Heart left ventricle (tissue), 16 donors: ENCODE measurements around the gene NFIC. TPM values are rescaled to one million over a fixed set of nuclear protein-coding genes. Genes with fewer than 3 reads are reported as not detected.
A peak's percentile ranks its signal among the peaks of the same experiment; 100 is the strongest.
"Not testable (repeated sequence)": the region's sequence is repeated elsewhere in the genome, so short reads cannot be mapped to it uniquely, and the experiment has no call there.

Source experiments
- ATAC-seq, 4 donors: fragments of 200-7000 bp; cut with Tn5 transposase; one replicate each; pipeline ENCODE4 v1.9.1; 2020 to 2022; ENCODE audit warnings: moderate library complexity in 4 of 4, mild to moderate bottlenecking in 3 of 4, moderate number of reproducible peaks in 1 of 4
- DNase-seq, 5 donors: peaks; one replicate each; pipeline ENCODE4 v3.0.0-alpha.2; 2020
- H3K27ac ChIP-seq, 12 donors: fragments of 200-600 bp; sonication (generic) in 4 of 12; one replicate each; pipeline versions ENCODE4 v1.5.0 to v1.8.0; 2016 to 2022; ENCODE audit warnings: mild to moderate bottlenecking in 2 of 12
- H3K27me3 ChIP-seq, 9 donors: fragments of 200-600 bp; sonication (generic) in 2 of 9; one replicate each; pipeline versions ENCODE4 v1.5.1 to v1.8.0; 2016 to 2022; ENCODE audit warnings: mild to moderate bottlenecking in 3 of 9
- H3K36me3 ChIP-seq, 9 donors: fragments of 200-600 bp; sonication (generic) in 2 of 9; one replicate each; pipeline versions ENCODE4 v1.5.0 to v1.8.0; 2018 to 2022; ENCODE audit warnings: mild to moderate bottlenecking in 2 of 9
- H3K4me1 ChIP-seq, 12 donors: fragments of 200-600 bp; sonication (generic) in 4 of 12; one replicate each; pipeline versions ENCODE4 v1.5.0 to v1.8.0; 2016 to 2022; ENCODE audit warnings: mild to moderate bottlenecking in 3 of 12
- H3K4me3 ChIP-seq, 12 donors: fragments of 200-600 bp; sonication (generic) in 4 of 12; one replicate each; pipeline versions ENCODE4 v1.5.0 to v1.8.0; 2017 to 2022; ENCODE audit warnings: mild to moderate bottlenecking in 9 of 12, moderate library complexity in 4 of 12
- H3K9me3 ChIP-seq, 12 donors: fragments of 200-600 bp; sonication (generic) in 4 of 12; one replicate each; pipeline versions ENCODE4 v1.5.0 to v1.8.0; 2016 to 2022; ENCODE audit warnings: mild to moderate bottlenecking in 1 of 12
- CTCF ChIP-seq, 12 donors: fragments of 200-600 bp; sonication (generic) in 4 of 12; IDR thresholded peaks; one replicate each; pipeline versions ENCODE4 v1.5.0 to v1.8.0; 2018 to 2022; ENCODE audit warnings: antibody characterized with exemption in 12 of 12, mild to moderate bottlenecking in 5 of 12
- POLR2A ChIP-seq, 2 donors: fragments of 450-650 bp; IDR thresholded peaks; one replicate each; pipeline ENCODE4 v1.6.1; 2017; ENCODE audit warnings: antibody characterized with exemption in 2 of 2, mild to moderate bottlenecking in 2 of 2, moderate library complexity in 2 of 2
- WGBS, 4 donors: extraction: QIAGEN DNeasy Blood & Tissue Kit in 2 of 4; methylation state at CpG; one replicate each; pipeline versions ENCODE4 v1.1.5 to v1.1.7; 2013 to 2018; 5-methylcytosine and 5-hydroxymethylcytosine counted together
- intact Hi-C, 10 donors: fragments of 100-400 bp; cut with DNase I; formaldehyde crosslinking; loops; one replicate each; pipeline versions ENCODE4 v1.11.1 to v1.14.2; 2022
- polyA plus RNA-seq, 2 donors: library from polyadenylated mRNA; stranded (reverse); fragments of 200-250 nt; gene quantifications; one replicate each; pipeline ENCODE4 v1.2.3, GENCODE V29; 2013
- total RNA-seq, 9 donors: library from RNA; depleted of rRNA in 2 of 9; stranded (reverse); fragments of >200 nt in 2 of 9; fragmentation: NEBNext Ultra II Directional in 3 of 9; extraction: Animal tissue kit (Norgen Biotek cat#: 25700) in 3 of 9; gene quantifications; one replicate each; pipeline versions ENCODE4 v1.1.0 to v1.2.4, GENCODE V29; 2016 to 2023
- donor health status: ischemic (EF 13 %, LVEDD 7.1; RV severe dilation, severe dysfunction).
- donor health status: healthy with polysubstance abuse.
- donor health status: DM: no; HTN: yes; CAD: no.
- donor health status: DM: no; HTN: no; CAD: no.
- donor health status: ischemic (EF 25% LVEDD 6.9; RV normal size, moderate dysfunction).
- donor health status: ischemic (EF 25% LVEDD 5.7; RV mildly dilated, moderate dysfunction).
- donor health status: healthy.
- donor health status: DM: yes; HTN: yes; CAD: no.
- donor health status: ischemic (EF 35%, LVEDD 5.7; RV mildly dilated, moderate dysfunction).
- donor health status: nonischemic (EF 11% LVEDD 7.7; RV severe dilation, severe dysfunction).
- donor health status: DM: yes; HTN: yes; CAD: no.
- donor health status: PGD.
- donor health status: ischemic (EF 29% LVEDD 5.4; RV normal size, mild dysfunction).
- donor health status: nonischemic (EF 23%, LVEDD 6.1; RV moderate dilation, normal function).

NFIC gene
- total and polyA plus RNA-seq, 11 donors: 107 to 267 (median 159) TPM

GRCh38 chr19:3507371-3508120 lies 141.2 kb downstream of the NFIC start:
- 32 to 41% (median 37%) methylated on average over 29 to 31 of the region's 31 CpGs for WGBS, 4 donors
- Histone ChIP-seq H3K27me3 (no peaks in the 10 kb centered on the region), H3K27ac (peak overlapping the region in 4 of 12 donors; percentile 85 to 95 (median 90)), H3K4me1 (peaks cover 4 to 55% (median 15%) of the 10 kb centered on the region in 12 donors), H3K9me3 (no peaks in the 10 kb centered on the region), H3K36me3 (peaks cover 0 to 24% (median 2%) of the 10 kb centered on the region in 9 donors), H3K4me3 (peak overlapping the region; percentile 81 to 100 (median 98))
- TF ChIP-seq CTCF (IDR thresholded peaks at IDR 0.05) (no peak), POLR2A (IDR thresholded peaks at IDR 0.05) (no peak)
- intact Hi-C loops: loop anchor here in 1 of 10 donors (2.0 kb wide), 1 partner anchor 47 kb away; no protein-coding TSS in a partner anchor
- DNase-seq (no peak), ATAC-seq (no peak)

GRCh38 chr19:3508121-3508661 lies 141.8 kb downstream of the NFIC start:
- ATAC-seq, H3K9me3 ChIP-seq, H3K27me3 ChIP-seq, H3K27ac ChIP-seq, intact Hi-C loops, DNase-seq: not testable (repeated sequence)
- 94 to 97% (median 96%) methylated on average over 18 of the region's 18 CpGs for WGBS, 4 donors
- H3K4me3 ChIP-seq: peak overlapping the region in 1 of 12 donors; percentile 93
- H3K36me3 ChIP-seq: peaks cover 0 to 24% (median 2%) of the 10 kb centered on the region in 9 donors
- H3K4me1 ChIP-seq: peaks cover 4 to 61% (median 21%) of the 10 kb centered on the region in 12 donors

- 84 to 88% (median 84%) methylated on average over 22 to 23 of the region's 23 CpGs for WGBS, 4 donors
- intact Hi-C loops: no loop called here
Observed at GRCh38 chr19:3508771-3509535, 142.6 kb downstream of the NFIC start.

GRCh38 chr19:3509566-3509989 lies 143.2 kb downstream of the NFIC start:
- Histone ChIP-seq H3K9me3 (no peaks in the 10 kb centered on the region), H3K27me3 (no peaks in the 10 kb centered on the region), H3K4me1 (peaks cover 4 to 70% (median 25%) of the 10 kb centered on the region in 12 donors), H3K27ac (no peak overlapping the region), H3K36me3 (peaks cover 0 to 24% (median 2%) of the 10 kb centered on the region in 9 donors), H3K4me3 (no peak overlapping the region)
- DNase-seq (no peak), ATAC-seq (no peak)
- intact Hi-C loops: no loop called here
- 88 to 91% (median 88%) methylated on average over 12 to 15 of the region's 15 CpGs for WGBS, 4 donors
- TF ChIP-seq POLR2A (IDR thresholded peaks at IDR 0.05) (no peak), CTCF (IDR thresholded peaks at IDR 0.05) (no peak)

More at GRCh38 chr19:3508771-3509535, 142.6 kb downstream of the NFIC start:
- DNase-seq (no peak), ATAC-seq (no peak)
- Histone ChIP-seq H3K4me3 (no peak overlapping the region), H3K27ac (no peak overlapping the region), H3K27me3 (no peaks in the 10 kb centered on the region), H3K9me3 (no peaks in the 10 kb centered on the region), H3K4me1 (peaks cover 4 to 66% (median 25%) of the 10 kb centered on the region in 12 donors), H3K36me3 (peaks cover 0 to 24% (median 2%) of the 10 kb centered on the region in 9 donors)
- TF ChIP-seq POLR2A (IDR thresholded peaks at IDR 0.05) (no peak), CTCF (IDR thresholded peaks at IDR 0.05) (no peak)
